ENCODE measurements around the gene FOXG1. TPM values are rescaled to one million over a fixed set of nuclear protein-coding genes. Genes with fewer than 3 reads are reported as not detected.

The FOXG1 gene
- total RNA-seq: not detected

DNA sequence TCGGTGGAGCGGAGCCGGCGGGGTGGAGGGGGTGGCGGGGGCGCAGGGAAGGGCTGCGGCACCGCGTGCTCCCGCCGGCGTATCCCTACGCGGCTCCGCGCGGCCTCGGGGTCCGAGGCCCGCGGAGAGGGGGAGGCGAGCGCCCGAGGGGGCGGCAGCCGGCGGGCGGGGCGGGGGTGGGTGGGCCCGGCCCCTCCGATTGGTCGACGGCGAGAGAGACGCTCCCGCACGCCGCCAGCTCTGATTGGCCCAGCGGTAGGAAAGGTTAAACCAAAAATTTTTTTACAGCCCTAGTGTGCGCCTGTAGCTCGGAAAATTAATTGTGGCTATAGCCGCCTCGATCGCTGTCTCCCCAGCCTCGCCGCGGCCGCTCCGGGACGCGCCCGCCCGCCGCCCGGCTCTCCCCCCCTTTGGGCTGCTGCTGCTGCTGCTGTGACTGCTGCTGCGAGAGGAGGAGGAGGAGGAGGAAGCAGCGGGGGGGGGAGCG lies at the start of gene FOXG1:
TSS of gene FOXG1 (plus strand) at position 319 of the 487 bp plus-strand sequence. CDS start 493 bp downstream, outside the sequence.

Measured in activated naive CD4-positive, alpha-beta T cell treated with anti-CD3 and anti-CD28 coated beads, Interleukin-2, amount 10 ng/mL, durations not matched to agents 5 hours and 36 hours (primary cell).